ENCODE results near the gene DGLUCY.
A peak's percentile ranks its signal among the peaks of the same experiment; 100 is the strongest.
"Not testable (repeated sequence)": the region's sequence is repeated elsewhere in the genome, so short reads cannot be mapped to it uniquely, and the experiment has no call there.

Gene DGLUCY

GRCh38 chr14:91075553-91075952 lies 38.3 kb upstream of the DGLUCY start:
- TF ChIP-seq, protein P1, sequence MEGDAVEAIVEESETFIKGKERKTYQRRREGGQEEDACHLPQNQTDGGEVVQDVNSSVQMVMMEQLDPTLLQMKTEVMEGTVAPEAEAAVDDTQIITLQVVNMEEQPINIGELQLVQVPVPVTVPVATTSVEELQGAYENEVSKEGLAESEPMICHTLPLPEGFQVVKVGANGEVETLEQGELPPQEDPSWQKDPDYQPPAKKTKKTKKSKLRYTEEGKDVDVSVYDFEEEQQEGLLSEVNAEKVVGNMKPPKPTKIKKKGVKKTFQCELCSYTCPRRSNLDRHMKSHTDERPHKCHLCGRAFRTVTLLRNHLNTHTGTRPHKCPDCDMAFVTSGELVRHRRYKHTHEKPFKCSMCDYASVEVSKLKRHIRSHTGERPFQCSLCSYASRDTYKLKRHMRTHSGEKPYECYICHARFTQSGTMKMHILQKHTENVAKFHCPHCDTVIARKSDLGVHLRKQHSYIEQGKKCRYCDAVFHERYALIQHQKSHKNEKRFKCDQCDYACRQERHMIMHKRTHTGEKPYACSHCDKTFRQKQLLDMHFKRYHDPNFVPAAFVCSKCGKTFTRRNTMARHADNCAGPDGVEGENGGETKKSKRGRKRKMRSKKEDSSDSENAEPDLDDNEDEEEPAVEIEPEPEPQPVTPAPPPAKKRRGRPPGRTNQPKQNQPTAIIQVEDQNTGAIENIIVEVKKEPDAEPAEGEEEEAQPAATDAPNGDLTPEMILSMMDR (IDR thresholded peaks at IDR 0.05; ENCODE audit: insufficient read depth, low read length, poor library complexity, severe bottlenecking), result no peak
- no peak for DNase-seq (ENCODE audit: extremely low read depth, insufficient read length)
- Histone ChIP-seq H3K27me3 (replicated peaks; ENCODE audit: control insufficient read depth, insufficient read depth, low read length) (no peaks in the 10 kb centered on the region), H3K4me3 (replicated peaks; ENCODE audit: low read depth, low read length) (no peak overlapping the region), H3K36me3 (ENCODE audit: control insufficient read depth, insufficient read depth, low read length) (no peaks in the 10 kb centered on the region)

- DNase-seq (ENCODE audit: extremely low read depth, insufficient read length), result peak; percentile 27
- Histone ChIP-seq H3K36me3 (ENCODE audit: control insufficient read depth, insufficient read depth, low read length) (no peaks in the 10 kb centered on the region), H3K4me3 (replicated peaks; ENCODE audit: low read depth, low read length) (no peak overlapping the region), H3K27me3 (replicated peaks; ENCODE audit: control insufficient read depth, insufficient read depth, low read length) (no peaks in the 10 kb centered on the region)
- TF ChIP-seq, protein P1 (IDR thresholded peaks at IDR 0.05; ENCODE audit: insufficient read depth, low read length, poor library complexity, severe bottlenecking), result no peak
Observed at GRCh38 chr14:91078095-91078737, 35.7 kb upstream of the DGLUCY start.

- no peak for DNase-seq (ENCODE audit: extremely low read depth, insufficient read length)
- Histone ChIP-seq H3K27me3 (replicated peaks; ENCODE audit: control insufficient read depth, insufficient read depth, low read length) (no peaks in the 10 kb centered on the region), H3K4me3 (replicated peaks; ENCODE audit: low read depth, low read length) (no peak overlapping the region), H3K36me3 (ENCODE audit: control insufficient read depth, insufficient read depth, low read length) (no peaks in the 10 kb centered on the region)
- TF ChIP-seq, protein P1 (IDR thresholded peaks at IDR 0.05; ENCODE audit: insufficient read depth, low read length, poor library complexity, severe bottlenecking), result no peak
Observed at GRCh38 chr14:91080071-91080470, 33.8 kb upstream of the DGLUCY start.

DNA sequence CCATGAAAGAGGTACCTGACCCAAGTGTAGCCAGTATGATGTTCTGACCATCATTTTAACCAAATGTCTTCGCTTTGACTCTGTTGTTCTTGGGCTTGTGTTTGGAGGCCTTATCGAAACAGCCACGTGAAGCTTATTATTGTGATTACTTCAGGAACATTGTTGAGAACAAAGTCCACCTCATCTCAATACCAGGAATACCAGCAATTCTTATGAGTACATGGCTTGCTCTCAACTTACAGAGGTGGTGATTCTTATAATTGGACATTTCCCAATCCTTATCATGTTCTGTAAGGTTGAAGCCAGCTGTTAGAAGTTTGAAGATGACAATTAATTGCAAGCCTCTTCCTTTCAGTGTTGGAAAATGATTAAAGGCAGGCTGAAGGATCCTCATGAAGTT lies 31.6 kb upstream of the DGLUCY start:
- no peaks in the 10 kb centered on the region for H3K36me3 ChIP-seq (ENCODE audit: control insufficient read depth, insufficient read depth, low read length)
- TF ChIP-seq, protein P1 (IDR thresholded peaks at IDR 0.05; ENCODE audit: insufficient read depth, low read length, poor library complexity, severe bottlenecking), result no peak

GRCh38 chr14:91084516-91084915 lies 29.4 kb upstream of the DGLUCY start:
- TF ChIP-seq, protein P1 (IDR thresholded peaks at IDR 0.05; ENCODE audit: insufficient read depth, low read length, poor library complexity, severe bottlenecking), result no peak
- no peak overlapping the region for H3K4me3 ChIP-seq (replicated peaks; ENCODE audit: low read depth, low read length)
- no peaks in the 10 kb centered on the region for H3K36me3 ChIP-seq (ENCODE audit: control insufficient read depth, insufficient read depth, low read length)
- no peak for DNase-seq (ENCODE audit: extremely low read depth, insufficient read length)
- no peaks in the 10 kb centered on the region for H3K27me3 ChIP-seq (replicated peaks; ENCODE audit: control insufficient read depth, insufficient read depth, low read length)

More for the DNA sequence above, 31.6 kb upstream of the DGLUCY start:
- DNase-seq (ENCODE audit: extremely low read depth, insufficient read length), result no peak
- Histone ChIP-seq H3K4me3 (replicated peaks; ENCODE audit: low read depth, low read length) (no peak overlapping the region), H3K27me3 (replicated peaks; ENCODE audit: control insufficient read depth, insufficient read depth, low read length) (no peaks in the 10 kb centered on the region)

DNA sequence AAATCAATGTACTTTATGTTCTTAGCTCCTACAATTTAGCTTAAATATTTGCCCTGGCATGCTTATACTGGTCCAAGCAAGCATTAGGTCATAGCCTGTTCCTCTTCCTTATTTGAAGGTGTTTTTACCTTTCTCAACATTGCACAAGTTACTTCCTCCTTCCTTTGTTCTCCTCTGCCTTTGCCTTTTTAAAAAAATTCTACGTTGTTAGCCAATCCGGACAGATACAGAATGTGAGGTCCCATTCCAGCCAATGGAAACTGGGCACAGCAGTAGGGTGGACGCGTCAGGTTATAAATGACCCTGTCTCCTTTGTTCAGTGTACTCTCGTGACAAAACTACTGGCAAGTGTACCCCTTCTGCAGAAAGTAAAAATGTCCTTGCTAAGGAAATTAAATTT lies 26.4 kb upstream of the DGLUCY start:
- H3K4me3 ChIP-seq (replicated peaks; ENCODE audit: low read depth, low read length); H3K27me3 ChIP-seq (replicated peaks; ENCODE audit: control insufficient read depth, insufficient read depth, low read length); H3K36me3 ChIP-seq (ENCODE audit: control insufficient read depth, insufficient read depth, low read length); DNase-seq (ENCODE audit: extremely low read depth, insufficient read length): not testable (repeated sequence)

Data from GM06990 (cell line).